Lung (tissue), 16 donors: Measurements from ENCODE around the gene FCRL6. TPM values are rescaled to one million over a fixed set of nuclear protein-coding genes. Genes with fewer than 3 reads are reported as not detected.

Experiments used
- ATAC-seq: fragments of 200-7000 bp; cut with Tn5 transposase; one replicate; pipeline ENCODE4 v1.9.1; 2020; ENCODE audit warnings: moderate number of reproducible peaks; ENCODE audit not compliant: insufficient read depth, low FRiP score
- DNase-seq, 3 donors: peaks; one replicate each; pipeline ENCODE4 v3.0.0-alpha.2; 2013 to 2017
- H3K27ac ChIP-seq, 2 donors: one replicate each; pipeline ENCODE4 v1.5.1; 2013; ENCODE audit warnings: mild to moderate bottlenecking in 2 of 2, moderate library complexity in 2 of 2, control low read depth in 1 of 2, inconsistent platforms in 1 of 2, low read depth in 1 of 2, low read length in 1 of 2
- H3K27me3 ChIP-seq, 3 donors: one replicate each; pipeline ENCODE4 v1.5.1; 2013; ENCODE audit warnings: low read length in 2 of 3; ENCODE audit not compliant: control insufficient read depth in 3 of 3, insufficient read depth in 3 of 3
- H3K36me3 ChIP-seq, 4 donors: one replicate each; pipeline ENCODE4 v1.5.1; 2013; ENCODE audit warnings: low read length in 4 of 4, mild to moderate bottlenecking in 1 of 4, moderate library complexity in 1 of 4; ENCODE audit not compliant: control insufficient read depth in 4 of 4, insufficient read depth in 4 of 4
- H3K4me1 ChIP-seq, 5 donors: one replicate each; pipeline ENCODE4 v1.5.1; 2013; ENCODE audit warnings: low read length in 5 of 5, mild to moderate bottlenecking in 2 of 5, moderate library complexity in 1 of 5; ENCODE audit not compliant: control insufficient read depth in 5 of 5, insufficient read depth in 5 of 5
- H3K4me3 ChIP-seq: one replicate; pipeline ENCODE4 v1.5.1; 2013; ENCODE audit warnings: mild to moderate bottlenecking, control low read depth, moderate library complexity
- H3K9ac ChIP-seq, 2 donors: one replicate each; pipeline ENCODE4 v1.5.1; 2013; ENCODE audit warnings: low read length in 2 of 2, control low read depth in 1 of 2; ENCODE audit not compliant: insufficient read depth in 1 of 2
- H3K9me3 ChIP-seq, 4 donors: one replicate each; pipeline ENCODE4 v1.5.1; 2013; ENCODE audit warnings: low read length in 3 of 4, mild to moderate bottlenecking in 1 of 4, moderate library complexity in 1 of 4; ENCODE audit not compliant: control insufficient read depth in 4 of 4, insufficient read depth in 3 of 4
- WGBS, 2 donors: extraction: QIAGEN DNeasy Blood & Tissue Kit; methylation state at CpG; one replicate each; pipeline ENCODE4 v1.1.7; 2013; 5-methylcytosine and 5-hydroxymethylcytosine counted together
- long read RNA-seq, 5 donors: transcript quantifications; one replicate each; lab custom pipeline, GENCODE V29; 2026
- polyA plus RNA-seq, 2 donors: library from polyadenylated mRNA; stranded (reverse); fragments of 200-250 nt; gene quantifications; one replicate each; pipeline ENCODE4 v1.2.1, GENCODE V29; 2013
- total RNA-seq, 2 donors: library from RNA; depleted of rRNA in 1 of 2; stranded (reverse); fragments of >200 nt in 1 of 2; gene quantifications; one replicate each; pipeline ENCODE4 v1.2.1, GENCODE V29; 2014 to 2021
- TF ChIP-seq, protein P1 (sequence below): IDR thresholded peaks from 2 replicates; pipeline ENCODE4 v1.5.1; 2012; ENCODE audit warnings: mild to moderate bottlenecking; ENCODE audit errors: control extremely low read depth, extremely low read depth
- donor health status: control.
- donor health status: control.
- donor health status: Bipolar disorder and iron deficiency.
- donor health status: healthy.
- donor health status: DM: yes; HTN: yes; CAD: no.

FCRL6 gene, protein sequence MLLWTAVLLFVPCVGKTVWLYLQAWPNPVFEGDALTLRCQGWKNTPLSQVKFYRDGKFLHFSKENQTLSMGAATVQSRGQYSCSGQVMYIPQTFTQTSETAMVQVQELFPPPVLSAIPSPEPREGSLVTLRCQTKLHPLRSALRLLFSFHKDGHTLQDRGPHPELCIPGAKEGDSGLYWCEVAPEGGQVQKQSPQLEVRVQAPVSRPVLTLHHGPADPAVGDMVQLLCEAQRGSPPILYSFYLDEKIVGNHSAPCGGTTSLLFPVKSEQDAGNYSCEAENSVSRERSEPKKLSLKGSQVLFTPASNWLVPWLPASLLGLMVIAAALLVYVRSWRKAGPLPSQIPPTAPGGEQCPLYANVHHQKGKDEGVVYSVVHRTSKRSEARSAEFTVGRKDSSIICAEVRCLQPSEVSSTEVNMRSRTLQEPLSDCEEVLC
- total RNA-seq (under 1 TPM; 0.64 to 0.77 TPM), polyA plus RNA-seq (under 1 TPM; 0.55 to 0.82 TPM)
- long read RNA-seq, donor 1, result 0 reads
- long read RNA-seq, donor 2, result 0 reads
- long read RNA-seq, donor 3, result 0 reads
- long read RNA-seq, donor 4, result 0 reads
- long read RNA-seq, donor 5, result 0 reads

DNA sequence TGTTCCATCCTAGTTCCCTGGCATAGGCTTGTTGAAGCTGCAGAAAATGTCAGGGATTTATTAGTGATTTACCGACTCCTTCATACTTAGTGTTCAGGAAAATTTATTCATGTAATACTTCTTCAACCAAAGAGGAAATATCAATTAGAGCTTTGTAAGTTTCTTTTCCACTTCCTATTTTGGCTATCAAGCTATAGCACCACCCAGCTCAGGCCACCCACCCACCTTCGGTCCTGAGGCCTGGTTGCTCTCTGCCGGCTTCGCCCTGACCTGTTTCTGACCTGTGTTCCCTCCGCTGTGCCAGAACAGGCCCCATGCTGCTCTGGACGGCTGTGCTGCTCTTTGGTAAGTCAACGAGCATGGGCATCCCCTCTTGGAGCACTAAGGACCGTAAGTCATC lies at the start of gene FCRL6:
Gene FCRL6 (plus strand): TSS at position 250 of the 400 bp plus-strand sequence. CDS start 65 bp downstream, at position 315.
- DNase-seq (no peak), ATAC-seq (no peak)
- no peaks in the 10 kb centered on the region for H3K9me3 ChIP-seq
- no peak within 1 kb of the TSS for H3K27ac ChIP-seq
- H3K27me3 ChIP-seq, result no peaks in the 10 kb centered on the region
- no peak within 1 kb of the TSS for H3K4me3 ChIP-seq
- no peak within 1 kb of the TSS for H3K9ac ChIP-seq
- H3K4me1 ChIP-seq, result peaks cover 0 to 22% (median 3%) of the 10 kb centered on the region in 5 donors
- TF ChIP-seq, protein P1, sequence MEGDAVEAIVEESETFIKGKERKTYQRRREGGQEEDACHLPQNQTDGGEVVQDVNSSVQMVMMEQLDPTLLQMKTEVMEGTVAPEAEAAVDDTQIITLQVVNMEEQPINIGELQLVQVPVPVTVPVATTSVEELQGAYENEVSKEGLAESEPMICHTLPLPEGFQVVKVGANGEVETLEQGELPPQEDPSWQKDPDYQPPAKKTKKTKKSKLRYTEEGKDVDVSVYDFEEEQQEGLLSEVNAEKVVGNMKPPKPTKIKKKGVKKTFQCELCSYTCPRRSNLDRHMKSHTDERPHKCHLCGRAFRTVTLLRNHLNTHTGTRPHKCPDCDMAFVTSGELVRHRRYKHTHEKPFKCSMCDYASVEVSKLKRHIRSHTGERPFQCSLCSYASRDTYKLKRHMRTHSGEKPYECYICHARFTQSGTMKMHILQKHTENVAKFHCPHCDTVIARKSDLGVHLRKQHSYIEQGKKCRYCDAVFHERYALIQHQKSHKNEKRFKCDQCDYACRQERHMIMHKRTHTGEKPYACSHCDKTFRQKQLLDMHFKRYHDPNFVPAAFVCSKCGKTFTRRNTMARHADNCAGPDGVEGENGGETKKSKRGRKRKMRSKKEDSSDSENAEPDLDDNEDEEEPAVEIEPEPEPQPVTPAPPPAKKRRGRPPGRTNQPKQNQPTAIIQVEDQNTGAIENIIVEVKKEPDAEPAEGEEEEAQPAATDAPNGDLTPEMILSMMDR, result no peak
- no peaks in the 10 kb centered on the region for H3K36me3 ChIP-seq
- WGBS, 2 donors, result 80 to 81% methylated on average over 8 of the region's 8 CpGs

DNA sequence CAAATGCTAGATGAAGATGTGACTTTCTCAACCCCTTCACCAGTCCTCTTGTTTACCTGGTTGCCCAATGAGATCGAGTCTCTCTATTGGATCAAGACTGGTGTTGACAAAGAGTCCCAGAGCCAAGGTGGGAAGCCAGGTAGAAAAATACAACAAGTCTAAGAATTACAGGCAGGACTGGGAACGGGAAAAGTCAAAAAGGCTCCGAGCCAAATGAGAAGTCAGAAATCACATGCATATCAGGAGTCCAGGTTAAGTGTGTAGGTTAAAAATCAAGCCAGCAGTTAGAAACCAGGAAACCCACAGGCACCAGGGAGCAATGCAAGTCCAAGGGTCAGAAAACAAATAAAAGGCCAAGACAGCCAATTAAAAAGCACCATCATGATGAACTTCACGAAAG lies 48.8 kb upstream of the FCRL6 start:
- Histone ChIP-seq H3K4me3 (no peak overlapping the region), H3K4me1 (peaks cover 0 to 10% (median 0%) of the 10 kb centered on the region in 5 donors), H3K9me3 (no peaks in the 10 kb centered on the region), H3K27me3 (no peaks in the 10 kb centered on the region), H3K27ac (peak overlapping the region in 1 of 2 donors; percentile 43), H3K36me3 (no peaks in the 10 kb centered on the region), H3K9ac (no peak overlapping the region)
- WGBS, 2 donors, result 67 to 85% methylated on average over 4 of the region's 4 CpGs
- TF ChIP-seq, protein P1, result no peak
- ATAC-seq (no peak), DNase-seq (no peak)

DNA sequence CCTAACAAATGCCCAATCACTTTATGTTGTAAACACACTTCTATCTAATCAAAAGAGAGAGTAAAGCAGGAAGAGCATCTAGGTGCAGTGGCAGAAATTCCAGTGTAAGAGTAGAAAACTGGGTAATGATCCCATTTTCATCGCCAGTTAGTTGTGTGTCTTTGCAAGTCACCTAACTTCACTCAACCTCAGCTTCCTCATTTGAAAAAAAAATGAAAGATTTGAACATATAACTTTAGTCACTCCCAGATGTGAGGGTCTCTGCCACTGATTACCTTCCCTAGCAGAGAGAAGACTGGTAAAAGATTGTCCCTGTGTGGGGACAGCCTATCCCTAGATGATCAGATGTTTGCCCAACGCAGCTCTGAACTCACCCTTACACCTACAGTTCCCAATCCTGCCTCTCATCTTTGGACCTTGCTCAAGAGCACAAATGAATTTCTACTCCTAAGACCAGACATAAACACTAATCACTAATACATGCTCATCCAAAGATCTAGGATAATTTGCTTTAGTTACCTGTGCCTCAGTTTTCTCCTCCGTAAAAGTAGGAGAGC lies 46.6 kb upstream of the FCRL6 start:
- H3K27me3 ChIP-seq, result no peaks in the 10 kb centered on the region
- WGBS, 2 donors, result 79 to 86% methylated on average over 3 of the region's 3 CpGs
- TF ChIP-seq, protein P1, result no peak
- no peaks in the 10 kb centered on the region for H3K9me3 ChIP-seq
- H3K36me3 ChIP-seq, result no peaks in the 10 kb centered on the region
- H3K4me1 ChIP-seq, result peaks cover 0 to 10% (median 0%) of the 10 kb centered on the region in 5 donors
- no peak for ATAC-seq
- H3K27ac ChIP-seq, result no peak overlapping the region
- H3K4me3 ChIP-seq, result no peak overlapping the region
- DNase-seq, result no peak
- H3K9ac ChIP-seq, result no peak overlapping the region
